Right lobe of liver (tissue), 6 donors: Measurements from ENCODE around the gene ERCC6L2. TPM values are rescaled to one million over a fixed set of nuclear protein-coding genes. Genes with fewer than 3 reads are reported as not detected.

ENCODE experiments used
- ATAC-seq, 4 donors: fragments of 200-7000 bp; cut with Tn5 transposase; one replicate each; pipeline ENCODE4 v1.9.1; 2020; ENCODE audit warnings: mild to moderate bottlenecking in 4 of 4, moderate library complexity in 4 of 4
- DNase-seq, 3 donors: peaks; one replicate each; pipeline ENCODE4 v3.0.0-alpha.2; 2020
- H3K27ac ChIP-seq, 3 donors: fragments of 200-600 bp; one replicate each; pipeline ENCODE4 v1.8.0; 2022
- H3K27me3 ChIP-seq, 2 donors: fragments of 200-600 bp; one replicate each; pipeline ENCODE4 v1.8.0; 2022
- H3K36me3 ChIP-seq, 4 donors: fragments of 200-600 bp; sonication (generic) in 1 of 4; one replicate each; pipeline versions ENCODE4 v1.5.1 to v1.8.0; 2017 to 2022; ENCODE audit warnings: control low read depth in 1 of 4
- H3K4me1 ChIP-seq, 4 donors: fragments of 200-600 bp; sonication (generic) in 1 of 4; one replicate each; pipeline versions ENCODE4 v1.5.1 to v1.8.0; 2017 to 2022; ENCODE audit warnings: control low read depth in 1 of 4
- H3K4me3 ChIP-seq, 3 donors: fragments of 200-600 bp; one replicate each; pipeline ENCODE4 v1.8.0; 2022
- H3K9me3 ChIP-seq, 4 donors: fragments of 200-600 bp; sonication (generic) in 1 of 4; one replicate each; pipeline versions ENCODE4 v1.5.1 to v1.8.0; 2017 to 2022; ENCODE audit warnings: control low read depth in 1 of 4
- CTCF ChIP-seq, 4 donors: fragments of 200-600 bp in 3 of 4; fragments of 450-650 bp in 1 of 4; IDR thresholded peaks; one replicate each; pipeline versions ENCODE4 v1.5.1 to v1.8.0; 2016 to 2022; ENCODE audit warnings: antibody characterized with exemption in 4 of 4, mild to moderate bottlenecking in 2 of 4
- POLR2A ChIP-seq: fragments of 450-650 bp; IDR thresholded peaks from one replicate; pipeline ENCODE4 v1.6.1; 2017; ENCODE audit warnings: antibody characterized with exemption, mild to moderate bottlenecking
- WGBS: methylation state at CpG from one replicate; pipeline ENCODE4 v1.1.6; 2018; ENCODE audit warnings: low coverage, low lambda C conversion rate; ENCODE audit not compliant: insufficient coverage; ENCODE audit errors: missing lambda C conversion rate; 5-methylcytosine and 5-hydroxymethylcytosine counted together
- intact Hi-C, 2 donors: fragments of 100-400 bp; cut with DNase I; formaldehyde crosslinking; loops; one replicate each; pipeline versions ENCODE4 v1.11.2 to v1.14.1; 2022
- total RNA-seq, 6 experiments: library from RNA; depleted of rRNA in 2 of 6; stranded (reverse); fragments of >200 nt in 2 of 6; fragmentation: NEBNext Ultra II Directional in 3 of 6; extraction: Animal tissue kit (Norgen Biotek cat#: 25700) in 3 of 6; gene quantifications; one replicate each; pipeline versions ENCODE4 v1.1.0 to v1.2.4, GENCODE V29; 2016 to 2023
- donor health status: DM: no; HTN: yes; CAD: no.
- donor health status: DM: no; HTN: no; CAD: no.
- donor health status: DM: no; HTN: no; CAD: no.
- donor health status: DM: no; HTN: yes; CAD: no.
- donor health status: DM: no; HTN: yes; CAD: no.

The ERCC6L2 gene
- total RNA-seq, 6 experiments from 2014 or later = 11.5 to 21.1 (median 17.2) TPM

GRCh38 chr9:95839012-95839411 is 36.5 kb upstream of the ERCC6L2 start:
- Histone ChIP-seq H3K9me3 (no peaks in the 10 kb centered on the region), H3K4me3 (no peak overlapping the region), H3K36me3 (no peaks in the 10 kb centered on the region), H3K4me1 (no peaks in the 10 kb centered on the region), H3K27me3 (no peaks in the 10 kb centered on the region), H3K27ac (no peak overlapping the region)
- DNase-seq (no peak), ATAC-seq (no peak)
- no peak for TF ChIP-seq POLR2A
- no peak for TF ChIP-seq CTCF (IDR thresholded peaks at IDR 0.05)
- intact Hi-C loops = no loop called here
- 95% methylated on average over 2 of the region's 3 CpGs for WGBS

- intact Hi-C loops = no loop called here
- no peak overlapping the region for H3K4me3 ChIP-seq
- H3K27ac ChIP-seq = no peak overlapping the region
- TF ChIP-seq CTCF (IDR thresholded peaks at IDR 0.05) (no peak), POLR2A (no peak)
- H3K4me1 ChIP-seq = no peaks in the 10 kb centered on the region
- no peaks in the 10 kb centered on the region for H3K27me3 ChIP-seq
- no peak for ATAC-seq
- H3K36me3 ChIP-seq = no peaks in the 10 kb centered on the region
- WGBS = 77% methylated on average over 2 of the region's 2 CpGs
- no peaks in the 10 kb centered on the region for H3K9me3 ChIP-seq
- no peak for DNase-seq
Measured at GRCh38 chr9:95840074-95840473, 35.4 kb upstream of the ERCC6L2 start.

GRCh38 chr9:95841377-95841776 is 34.1 kb upstream of the ERCC6L2 start:
- no peaks in the 10 kb centered on the region for H3K4me1 ChIP-seq
- H3K27ac ChIP-seq = no peak overlapping the region
- intact Hi-C loops = no loop called here
- H3K9me3 ChIP-seq = no peaks in the 10 kb centered on the region
- 97% methylated on average over 3 of the region's 3 CpGs for WGBS
- no peak overlapping the region for H3K4me3 ChIP-seq
- ATAC-seq (no peak), DNase-seq (no peak)
- H3K27me3 ChIP-seq = no peaks in the 10 kb centered on the region
- no peaks in the 10 kb centered on the region for H3K36me3 ChIP-seq
- no peak for TF ChIP-seq POLR2A
- no peak for TF ChIP-seq CTCF (IDR thresholded peaks at IDR 0.05)

- WGBS = 84% methylated on average over 1 of the region's 1 CpG
- H3K4me1 ChIP-seq = no peaks in the 10 kb centered on the region
- ATAC-seq = no peak
- H3K27me3 ChIP-seq = no peaks in the 10 kb centered on the region
- TF ChIP-seq POLR2A = no peak
- no peak for TF ChIP-seq CTCF (IDR thresholded peaks at IDR 0.05)
- no peak overlapping the region for H3K4me3 ChIP-seq
- no peaks in the 10 kb centered on the region for H3K9me3 ChIP-seq
- H3K36me3 ChIP-seq = no peaks in the 10 kb centered on the region
- no peak overlapping the region for H3K27ac ChIP-seq
- intact Hi-C loops = no loop called here
- DNase-seq = no peak
Measured at GRCh38 chr9:95845751-95846150, 29.7 kb upstream of the ERCC6L2 start.

GRCh38 chr9:95848764-95849163 is 26.7 kb upstream of the ERCC6L2 start:
- no peak for TF ChIP-seq CTCF (IDR thresholded peaks at IDR 0.05)
- TF ChIP-seq POLR2A = no peak

More at GRCh38 chr9:95848764-95849163, 26.7 kb upstream of the ERCC6L2 start:
- ATAC-seq = no peak
- H3K27me3 ChIP-seq = no peaks in the 10 kb centered on the region
- H3K4me3 ChIP-seq = no peak overlapping the region
- H3K4me1 ChIP-seq = no peaks in the 10 kb centered on the region
- DNase-seq = no peak
- no peak overlapping the region for H3K27ac ChIP-seq
- H3K9me3 ChIP-seq = no peaks in the 10 kb centered on the region
- no peaks in the 10 kb centered on the region for H3K36me3 ChIP-seq
- intact Hi-C loops = no loop called here
